ENCODE data around the gene LYRM9.
"Not testable (repeated sequence)": the region's sequence is repeated elsewhere in the genome, so short reads cannot be mapped to it uniquely, and the experiment has no call there.

Gene LYRM9

DNA sequence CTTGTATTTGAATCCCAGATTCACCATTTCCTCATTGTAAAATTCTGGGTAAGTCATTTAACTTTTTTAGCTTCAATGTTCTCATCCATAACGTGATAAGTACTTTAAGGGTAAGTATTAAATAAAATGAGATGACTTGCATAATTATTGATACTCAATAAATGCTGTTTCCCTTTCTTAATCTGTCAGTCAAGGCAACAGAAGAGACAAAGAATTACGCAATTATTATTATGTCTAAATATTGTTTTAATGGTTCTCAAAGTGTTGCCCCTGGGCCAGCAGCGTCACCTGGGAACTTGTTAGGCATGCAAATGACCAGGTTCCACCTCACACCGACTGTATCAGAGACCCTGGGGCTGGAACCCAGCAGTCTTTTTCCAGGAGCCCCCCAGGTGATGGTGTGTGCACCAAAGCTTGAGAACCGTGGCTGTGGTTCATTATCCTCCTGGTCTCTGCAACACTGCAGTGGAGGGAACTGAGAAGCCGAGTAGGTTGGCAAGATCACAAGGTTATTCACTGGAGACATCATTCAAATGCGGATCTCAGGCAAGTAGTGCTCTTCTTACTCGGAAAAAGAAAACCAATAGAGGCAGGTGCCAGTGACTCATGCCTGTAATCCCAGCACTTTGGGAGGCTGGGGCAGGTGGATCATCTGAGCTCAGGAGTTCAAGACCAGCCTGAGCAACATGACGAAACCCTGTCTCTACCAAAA is 43.5 kb downstream of the LYRM9 start:
- FAIRE-seq (no peak), DNase-seq (ENCODE audit: insufficient read length, low spot score) (no peak)
- TF ChIP-seq POLR2A (IDR thresholded peaks at IDR 0.05; ENCODE audit: low read depth, low read length), result no peak

DNA sequence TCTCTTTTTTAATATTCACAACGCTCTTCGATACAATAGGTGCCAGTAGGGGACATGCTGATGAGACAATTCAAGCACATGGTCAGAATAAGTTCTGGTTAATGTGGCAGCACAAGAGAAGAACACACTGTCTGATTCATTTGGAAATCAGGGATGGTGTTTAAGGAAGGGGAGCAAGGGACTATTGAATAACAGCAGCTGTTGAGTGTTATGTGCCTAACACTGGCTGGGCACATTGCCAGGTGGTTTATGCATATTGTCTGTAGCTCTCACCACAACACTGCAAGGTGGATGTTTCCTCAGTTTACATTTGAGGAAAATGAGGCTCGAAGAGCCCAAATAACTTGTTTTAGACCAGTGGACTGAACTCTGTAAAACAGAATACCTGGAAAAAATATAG is 44.2 kb downstream of the LYRM9 start:
- FAIRE-seq (no peak), DNase-seq (ENCODE audit: insufficient read length, low spot score) (no peak)
- no peak for TF ChIP-seq POLR2A (IDR thresholded peaks at IDR 0.05; ENCODE audit: low read depth, low read length)

DNA sequence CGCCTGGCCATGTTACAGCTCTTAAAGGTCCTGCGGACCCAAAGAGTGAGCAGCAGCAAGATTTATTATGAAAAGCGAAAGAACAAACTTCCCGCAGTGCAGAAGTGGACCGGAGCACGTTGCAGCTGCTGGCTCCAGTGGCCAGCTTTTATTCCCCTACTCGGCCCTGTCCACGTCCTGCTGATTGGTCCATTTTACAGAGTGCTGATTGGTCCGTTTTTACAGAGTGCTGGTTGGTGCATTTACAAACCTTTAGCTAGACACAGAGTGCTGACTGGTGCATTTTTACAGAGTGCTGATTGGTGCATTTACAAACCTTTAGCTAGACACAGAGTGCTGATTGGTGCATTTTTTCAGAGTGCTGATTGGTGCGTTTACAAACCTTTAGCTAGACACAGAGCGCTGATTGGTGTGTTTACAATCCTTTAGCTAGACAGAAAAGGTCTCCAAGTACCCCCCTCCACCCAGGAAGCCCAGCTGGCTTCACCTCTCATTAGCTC is 46.3 kb downstream of the LYRM9 start:
- DNase-seq (ENCODE audit: insufficient read length, low spot score); FAIRE-seq: not testable (repeated sequence)

DNA sequence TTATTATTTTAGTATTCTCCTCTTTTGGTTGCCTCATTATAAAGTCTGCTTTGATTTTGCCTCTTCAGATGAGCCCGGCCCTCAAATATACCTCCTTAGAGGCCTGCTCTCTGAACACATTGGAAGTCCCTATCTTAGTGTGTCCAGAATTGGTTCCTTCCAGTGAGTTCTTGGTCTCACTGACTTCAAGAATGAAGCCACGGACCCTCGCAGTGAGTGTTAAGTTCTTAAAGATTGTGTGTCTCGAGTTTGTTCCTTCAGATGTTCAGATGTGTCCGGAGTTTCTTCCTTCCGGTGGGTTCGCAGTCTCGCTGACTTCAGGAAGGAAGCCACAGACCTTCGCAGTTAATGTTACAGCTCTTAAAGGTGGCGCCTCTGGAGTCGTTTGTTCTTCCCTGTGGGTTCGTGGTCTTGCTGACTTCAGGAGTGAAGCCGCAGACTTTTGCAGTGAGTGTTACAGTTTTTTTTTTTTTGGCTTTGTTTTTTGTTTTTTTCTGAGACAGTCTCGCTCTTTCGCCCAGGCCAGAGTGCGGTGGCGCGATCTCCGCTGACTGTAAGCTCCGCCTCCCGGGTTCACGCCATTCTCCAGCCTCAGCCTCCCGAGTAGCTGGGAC is 47.0 kb downstream of the LYRM9 start:
- no peak for TF ChIP-seq POLR2A (IDR thresholded peaks at IDR 0.05; ENCODE audit: low read depth, low read length)
- DNase-seq (ENCODE audit: insufficient read length, low spot score), result no peak
- no peak for FAIRE-seq

DNA sequence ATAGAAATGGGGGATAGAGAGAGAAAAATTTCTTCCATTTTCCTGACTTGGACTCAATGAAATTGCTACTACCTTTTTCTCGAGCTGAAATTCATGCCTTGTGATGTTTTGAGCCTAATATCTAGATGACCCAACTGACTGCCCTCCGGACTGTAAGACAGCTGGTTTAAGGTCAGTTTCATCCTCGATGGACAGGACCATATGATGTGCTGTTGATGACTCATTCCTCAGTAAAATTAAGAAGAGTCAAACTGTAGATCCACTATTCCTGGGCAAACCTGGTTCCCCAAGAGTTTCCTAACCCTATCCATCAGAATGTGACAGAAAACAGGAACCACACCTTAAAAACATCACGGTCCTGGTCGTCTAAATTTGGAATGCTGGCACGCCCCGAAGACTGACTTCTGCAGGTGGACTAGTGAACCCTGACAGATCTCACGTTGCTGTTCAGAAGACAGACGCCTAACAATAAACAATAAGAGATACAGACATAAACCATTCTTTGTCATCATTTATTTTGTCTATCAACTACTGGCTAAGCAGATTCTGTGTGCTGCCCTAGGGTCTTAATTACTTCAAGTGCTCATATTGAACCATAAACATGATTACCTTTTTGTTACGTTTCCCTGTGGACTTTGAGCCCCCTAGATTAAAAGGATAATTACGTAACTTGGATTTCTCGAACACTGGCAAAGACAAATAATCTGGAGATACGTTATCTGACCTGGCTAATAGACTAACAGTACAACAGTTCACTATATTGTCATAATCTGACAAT is 47.7 kb downstream of the LYRM9 start:
- no peak for FAIRE-seq
- no peak for TF ChIP-seq POLR2A (IDR thresholded peaks at IDR 0.05; ENCODE audit: low read depth, low read length)
- no peak for DNase-seq (ENCODE audit: insufficient read length, low spot score)

DNA sequence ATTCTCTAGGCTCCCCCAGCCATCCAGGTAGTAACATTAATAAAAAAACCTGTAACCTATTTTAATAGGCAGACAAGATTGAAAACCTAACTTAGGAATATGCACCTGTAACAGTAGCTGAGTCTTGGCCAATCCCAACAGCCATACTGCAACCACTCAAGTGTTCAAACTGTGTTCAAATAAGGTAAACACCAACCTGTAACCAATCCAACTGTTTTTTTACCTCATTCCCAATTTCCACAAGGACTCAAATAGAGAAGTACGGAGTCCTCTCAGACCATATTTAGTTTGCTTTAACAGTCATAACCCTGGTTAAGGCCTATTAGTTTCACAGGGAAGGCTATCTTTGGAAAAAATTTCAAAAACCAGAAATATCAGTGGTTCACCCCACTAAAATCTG is 52.5 kb downstream of the LYRM9 start:
- no peak for DNase-seq (ENCODE audit: insufficient read length, low spot score)
- no peak for FAIRE-seq
- no peak for TF ChIP-seq POLR2A (IDR thresholded peaks at IDR 0.05; ENCODE audit: low read depth, low read length)

DNA sequence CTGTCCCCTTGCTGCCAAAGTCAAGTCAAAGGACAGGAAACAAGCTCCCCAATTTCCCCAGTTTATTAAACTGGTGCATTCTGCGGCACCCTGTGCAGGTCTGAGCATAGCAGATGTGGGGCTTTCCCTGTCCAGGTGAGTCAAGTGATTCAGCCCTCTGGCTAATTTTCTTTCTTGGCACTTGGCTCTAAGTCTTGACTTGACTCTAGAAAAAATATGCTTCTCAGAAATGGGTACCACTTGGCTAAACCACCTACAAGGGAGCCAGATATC is 52.8 kb downstream of the LYRM9 start:
- FAIRE-seq; DNase-seq (ENCODE audit: insufficient read length, low spot score): not testable (repeated sequence)

DNA sequence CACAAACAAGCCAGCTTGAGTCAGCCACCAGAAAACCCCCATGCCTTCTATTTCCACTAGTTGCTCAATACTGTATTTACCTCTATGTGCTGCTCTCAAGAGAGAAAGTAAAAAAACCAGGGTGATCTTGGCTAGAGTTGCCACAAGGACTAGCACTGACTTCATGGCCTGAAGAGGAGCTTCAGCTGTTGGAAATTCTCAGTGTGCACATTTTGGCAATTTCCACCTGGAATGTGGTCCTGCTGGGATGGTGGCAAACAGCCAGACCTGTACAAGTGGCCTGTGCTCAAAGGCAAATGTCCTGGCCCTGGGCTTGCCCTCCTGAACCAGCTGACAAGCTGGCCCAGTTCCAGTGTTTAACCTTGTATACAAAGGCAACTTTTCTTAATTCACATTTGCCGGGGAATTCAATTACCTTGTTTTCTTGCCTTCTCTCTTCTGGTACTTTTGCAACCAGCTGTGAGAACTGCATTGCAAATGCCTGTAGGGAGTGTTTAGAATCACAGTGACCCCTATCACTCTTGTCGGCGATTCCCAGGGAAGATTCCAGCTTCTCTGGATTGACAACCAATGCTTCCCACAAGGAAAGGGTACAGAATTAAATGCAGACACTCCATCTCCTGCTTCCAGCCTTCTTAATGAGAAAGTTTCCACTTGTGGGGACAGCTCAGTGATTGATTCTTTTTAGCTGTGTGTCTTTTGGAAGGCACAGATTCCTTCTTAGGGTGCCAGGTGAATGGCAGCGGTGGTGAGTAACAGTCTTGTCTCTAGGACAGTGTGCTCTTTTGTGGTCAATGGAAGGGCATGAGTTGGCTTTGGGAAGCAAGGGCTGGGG is 53.4 kb downstream of the LYRM9 start:
- FAIRE-seq; DNase-seq (ENCODE audit: insufficient read length, low spot score): not testable (repeated sequence)

DNA sequence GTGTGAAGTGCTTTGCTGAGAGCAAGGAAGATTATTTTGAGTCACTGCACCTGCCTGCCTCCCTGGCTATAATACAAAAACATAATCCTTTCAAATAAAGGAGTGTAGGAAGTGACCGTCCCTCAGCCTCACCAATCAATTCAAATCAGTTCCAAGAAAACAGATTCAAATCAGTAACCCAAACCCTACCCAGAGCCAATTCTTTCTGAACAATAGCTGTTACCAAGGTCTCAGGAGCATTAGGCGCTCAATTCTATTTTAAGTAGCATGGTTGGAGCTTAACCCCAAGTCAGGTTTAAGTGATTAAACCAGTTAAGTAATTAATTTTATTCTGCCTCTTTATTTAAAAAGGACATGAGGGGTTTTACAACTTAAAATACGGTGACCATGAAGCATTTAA is 54.6 kb downstream of the LYRM9 start:
- FAIRE-seq; DNase-seq (ENCODE audit: insufficient read length, low spot score): not testable (repeated sequence)

DNA sequence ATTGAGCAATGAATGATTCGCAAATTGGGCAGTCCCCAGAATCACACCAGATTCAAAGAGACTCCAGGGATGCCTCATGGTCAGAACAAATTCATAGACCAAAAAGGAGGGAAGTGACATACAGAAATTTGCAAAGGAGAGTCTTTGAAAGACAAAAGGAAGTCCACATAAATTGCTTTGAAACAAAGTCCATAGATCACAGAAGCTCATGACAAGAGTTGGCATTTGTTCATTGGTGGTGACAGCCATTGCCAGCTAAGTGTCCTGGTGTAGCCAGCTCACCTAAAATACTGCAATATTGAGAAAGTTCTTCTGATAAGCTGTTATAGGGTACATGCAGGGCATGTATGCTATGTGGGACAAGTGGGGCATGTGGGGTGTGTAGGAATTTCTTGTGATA is 55.4 kb downstream of the LYRM9 start:
- FAIRE-seq; DNase-seq (ENCODE audit: insufficient read length, low spot score): not testable (repeated sequence)

DNA sequence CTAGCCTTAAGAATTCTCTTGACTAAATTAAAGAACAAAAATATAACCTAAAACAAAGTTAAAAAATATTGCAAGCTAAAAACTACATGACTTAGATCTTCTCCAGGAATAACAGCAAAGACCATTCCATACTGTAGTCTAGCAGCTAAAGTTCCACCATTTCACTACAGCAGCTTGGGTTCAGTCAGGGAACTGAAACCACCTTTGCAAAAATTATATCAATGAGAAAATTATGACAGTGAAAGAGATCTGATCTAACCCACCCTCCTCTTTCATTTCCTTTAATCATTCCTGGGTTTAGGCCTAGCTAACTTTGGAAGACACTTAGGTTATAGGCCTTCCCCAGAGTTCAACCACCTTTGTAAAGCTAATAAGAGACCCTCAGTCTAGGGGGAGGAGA is 56.5 kb downstream of the LYRM9 start:
- no peak for TF ChIP-seq POLR2A (IDR thresholded peaks at IDR 0.05; ENCODE audit: low read depth, low read length)
- DNase-seq (ENCODE audit: insufficient read length, low spot score), result no peak
- FAIRE-seq, result no peak

DNA sequence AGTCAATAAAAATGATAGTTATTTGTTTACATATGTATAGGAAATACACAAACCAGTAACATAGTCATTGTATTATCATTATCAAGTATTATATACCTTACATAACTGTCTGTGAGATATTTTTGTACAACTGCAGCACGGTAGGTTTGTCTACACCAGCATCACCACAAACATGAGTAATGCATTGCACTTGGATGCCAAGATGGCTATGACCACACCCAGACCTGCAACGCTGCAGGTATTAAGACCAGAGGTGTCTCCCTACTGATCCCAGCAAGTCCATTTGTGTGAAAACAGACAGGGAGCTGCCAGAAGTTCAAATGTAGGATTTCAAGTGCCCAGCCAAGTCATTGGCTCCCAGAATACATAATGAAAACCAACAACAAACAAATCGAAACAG is 58.6 kb downstream of the LYRM9 start:
- DNase-seq (ENCODE audit: insufficient read length, low spot score), result no peak
- no peak for FAIRE-seq
- no peak for TF ChIP-seq POLR2A (IDR thresholded peaks at IDR 0.05; ENCODE audit: low read depth, low read length)

DNA sequence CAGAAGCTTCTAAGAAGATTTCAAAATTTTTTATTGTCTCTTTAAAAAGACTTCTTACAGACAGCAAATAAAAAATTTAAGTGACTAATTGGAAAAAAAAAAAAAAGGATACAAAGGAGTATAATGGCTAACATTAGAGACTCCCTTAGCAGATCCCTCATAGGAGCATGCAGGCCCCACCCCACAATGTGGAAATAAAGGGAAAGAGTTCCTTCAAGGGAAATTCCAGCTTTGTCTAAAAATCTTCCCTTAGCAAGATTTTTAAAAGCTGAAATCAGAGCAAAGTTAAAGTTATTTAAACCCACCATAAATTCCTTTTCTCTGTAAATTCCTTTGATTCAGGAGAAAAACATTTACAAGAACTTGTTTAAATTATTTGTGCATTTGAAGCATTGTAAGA is 60.3 kb downstream of the LYRM9 start:
- DNase-seq (ENCODE audit: insufficient read length, low spot score), result no peak
- no peak for FAIRE-seq

DNA sequence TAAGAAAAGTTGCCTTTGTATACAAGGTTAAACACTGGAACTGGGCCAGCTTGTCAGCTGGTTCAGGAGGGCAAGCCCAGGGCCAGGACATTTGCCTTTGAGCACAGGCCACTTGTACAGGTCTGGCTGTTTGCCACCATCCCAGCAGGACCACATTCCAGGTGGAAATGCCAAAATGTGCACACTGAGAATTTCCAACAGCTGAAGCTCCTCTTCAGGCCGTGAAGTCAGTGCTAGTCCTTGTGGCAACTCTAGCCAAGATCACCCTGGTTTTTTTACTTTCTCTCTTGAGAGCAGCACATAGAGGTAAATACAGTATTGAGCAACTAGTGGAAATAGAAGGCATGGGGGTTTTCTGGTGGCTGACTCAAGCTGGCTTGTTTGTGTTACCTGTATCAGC is 63.3 kb downstream of the LYRM9 start:
- FAIRE-seq; DNase-seq (ENCODE audit: insufficient read length, low spot score): not testable (repeated sequence)

More for the DNA sequence above, 60.3 kb downstream of the LYRM9 start:
- TF ChIP-seq POLR2A (IDR thresholded peaks at IDR 0.05; ENCODE audit: low read depth, low read length), result no peak

DNA sequence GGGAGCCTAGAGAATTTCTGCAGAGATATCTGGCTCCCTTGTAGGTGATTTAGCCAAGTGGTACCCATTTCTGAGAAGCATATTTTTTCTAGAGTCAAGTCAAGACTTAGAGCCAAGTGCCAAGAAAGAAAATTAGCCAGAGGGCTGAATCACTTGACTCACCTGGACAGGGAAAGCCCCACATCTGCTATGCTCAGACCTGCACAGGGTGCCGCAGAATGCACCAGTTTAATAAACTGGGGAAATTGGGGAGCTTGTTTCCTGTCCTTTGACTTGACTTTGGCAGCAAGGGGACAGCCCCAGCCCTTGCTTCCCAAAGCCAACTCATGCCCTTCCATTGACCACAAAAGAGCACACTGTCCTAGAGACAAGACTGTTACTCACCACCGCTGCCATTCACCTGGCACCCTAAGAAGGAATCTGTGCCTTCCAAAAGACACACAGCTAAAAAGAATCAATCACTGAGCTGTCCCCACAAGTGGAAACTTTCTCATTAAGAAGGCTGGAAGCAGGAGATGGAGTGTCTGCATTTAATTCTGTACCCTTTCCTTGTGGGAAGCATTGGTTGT is 63.9 kb downstream of the LYRM9 start:
- DNase-seq (ENCODE audit: insufficient read length, low spot score); FAIRE-seq: not testable (repeated sequence)

Data from H54 (cell line).